Measurements from ENCODE around the gene GALNT4. TPM values are rescaled to one million over a fixed set of nuclear protein-coding genes. Genes with fewer than 3 reads are reported as not detected.

The GALNT4 gene
- total RNA-seq, 1 experiment from 2014 or later: 7.2 TPM

- H3K27me3 ChIP-seq (replicated peaks; ENCODE audit: control insufficient read depth, insufficient read depth, low read length): no peaks in the 10 kb centered on the region
- POLR2A ChIA-PET: no interaction called here
- no peaks in the 10 kb centered on the region for H3K9me3 Mint-ChIP-seq (ENCODE audit: unreplicated experiment)
- no peak overlapping the region for H3K4me3 Mint-ChIP-seq (ENCODE audit: unreplicated experiment)
- H3K36me3 ChIP-seq (ENCODE audit: control insufficient read depth, insufficient read depth, low read length): no peaks in the 10 kb centered on the region
- H3K36me3 Mint-ChIP-seq (ENCODE audit: insufficient read depth, unreplicated experiment): no peaks in the 10 kb centered on the region
- H3K9me3 ChIP-seq: no peaks in the 10 kb centered on the region
- no peak overlapping the region for H3K4me3 ChIP-seq (ENCODE audit: low read depth, low read length)
- no peaks in the 10 kb centered on the region for H3K4me1 Mint-ChIP-seq (ENCODE audit: low read depth, unreplicated experiment)
- DNase-seq: no peak
- CTCF ChIA-PET: no interaction called here
- TF ChIP-seq CTCF (IDR thresholded peaks at IDR 0.05; ENCODE audit: insufficient read depth in 1 of 2, low read depth in 1 of 2, low read length in 1 of 2, severe bottlenecking in 1 of 2, unreplicated experiment in 1 of 2): no peak
- no peak overlapping the region for H3K27ac Mint-ChIP-seq (ENCODE audit: unreplicated experiment)
- no peaks in the 10 kb centered on the region for H3K4me1 ChIP-seq
- BruUV-seq (replicated peaks): no TSS peak
- no peaks in the 10 kb centered on the region for H3K27me3 Mint-ChIP-seq (ENCODE audit: insufficient read depth, unreplicated experiment)
- intact Hi-C loops (cut with micrococcal nuclease; ENCODE audit: unreplicated experiment): no loop called here
Measured at GRCh38 chr12:89479982-89480381, 44.6 kb downstream of the GALNT4 start.

GRCh38 chr12:89477633-89478279 is 46.8 kb downstream of the GALNT4 start:
- Mint-ChIP-seq H3K36me3 (ENCODE audit: insufficient read depth, unreplicated experiment) (no peaks in the 10 kb centered on the region), H3K27me3 (ENCODE audit: insufficient read depth, unreplicated experiment) (no peaks in the 10 kb centered on the region), H3K4me3 (ENCODE audit: unreplicated experiment) (no peak overlapping the region), H3K4me1 (ENCODE audit: low read depth, unreplicated experiment) (no peaks in the 10 kb centered on the region), H3K27ac (ENCODE audit: unreplicated experiment) (no peak overlapping the region), H3K9me3 (ENCODE audit: unreplicated experiment) (no peaks in the 10 kb centered on the region)
- no peak for DNase-seq
- Histone ChIP-seq H3K36me3 (ENCODE audit: control insufficient read depth, insufficient read depth, low read length) (no peaks in the 10 kb centered on the region), H3K4me1 (no peaks in the 10 kb centered on the region), H3K27me3 (replicated peaks; ENCODE audit: control insufficient read depth, insufficient read depth, low read length) (no peaks in the 10 kb centered on the region), H3K9me3 (no peaks in the 10 kb centered on the region), H3K4me3 (ENCODE audit: low read depth, low read length) (no peak overlapping the region)
- no TSS peak for BruUV-seq (replicated peaks)
- TF ChIP-seq CTCF (IDR thresholded peaks at IDR 0.05; ENCODE audit: insufficient read depth in 1 of 2, low read depth in 1 of 2, low read length in 1 of 2, severe bottlenecking in 1 of 2, unreplicated experiment in 1 of 2): no peak
- intact Hi-C loops (cut with micrococcal nuclease; ENCODE audit: unreplicated experiment): no loop called here
- ChIA-PET POLR2A (no interaction called here), CTCF (no interaction called here)

GRCh38 chr12:89476904-89477595 is 47.5 kb downstream of the GALNT4 start:
- Histone ChIP-seq H3K4me3 (ENCODE audit: low read depth, low read length) (no peak overlapping the region), H3K9me3 (no peaks in the 10 kb centered on the region), H3K4me1 (no peaks in the 10 kb centered on the region), H3K36me3 (ENCODE audit: control insufficient read depth, insufficient read depth, low read length) (no peaks in the 10 kb centered on the region), H3K27me3 (replicated peaks; ENCODE audit: control insufficient read depth, insufficient read depth, low read length) (no peaks in the 10 kb centered on the region)
- intact Hi-C loops (cut with micrococcal nuclease; ENCODE audit: unreplicated experiment): no loop called here
- ChIA-PET CTCF (no interaction called here), POLR2A (no interaction called here)
- H3K9me3 Mint-ChIP-seq (ENCODE audit: unreplicated experiment): no peaks in the 10 kb centered on the region
- H3K27me3 Mint-ChIP-seq (ENCODE audit: insufficient read depth, unreplicated experiment): no peaks in the 10 kb centered on the region
- no peak overlapping the region for H3K27ac Mint-ChIP-seq (ENCODE audit: unreplicated experiment)
- no peak overlapping the region for H3K4me3 Mint-ChIP-seq (ENCODE audit: unreplicated experiment)
- no peaks in the 10 kb centered on the region for H3K4me1 Mint-ChIP-seq (ENCODE audit: low read depth, unreplicated experiment)
- no peak for TF ChIP-seq CTCF (IDR thresholded peaks at IDR 0.05; ENCODE audit: insufficient read depth in 1 of 2, low read depth in 1 of 2, low read length in 1 of 2, severe bottlenecking in 1 of 2, unreplicated experiment in 1 of 2)
- DNase-seq: no peak
- BruUV-seq (replicated peaks): no TSS peak
- no peaks in the 10 kb centered on the region for H3K36me3 Mint-ChIP-seq (ENCODE audit: insufficient read depth, unreplicated experiment)
